Breast epithelium (tissue), 4 donors: ENCODE data around the gene CGNL1. TPM values are rescaled to one million over a fixed set of nuclear protein-coding genes. Genes with fewer than 3 reads are reported as not detected.

ENCODE experiments used
- DNase-seq, 2 donors: peaks; one replicate each; pipeline ENCODE4 v3.0.0-alpha.2; 2019; ENCODE audit warnings: low spot score in 2 of 2
- H3K27ac ChIP-seq, 2 donors: fragments of 200-600 bp; sonication (generic) in 1 of 2; one replicate each; pipeline ENCODE4 v1.5.1; 2016 to 2019; ENCODE audit warnings: mild to moderate bottlenecking in 1 of 2
- H3K27me3 ChIP-seq, 2 donors: fragments of 200-600 bp; sonication (generic) in 1 of 2; one replicate each; pipeline versions ENCODE4 v1.5.1 to v1.6.0; 2017 to 2019; ENCODE audit warnings: control low read depth in 1 of 2, mild to moderate bottlenecking in 1 of 2
- H3K36me3 ChIP-seq: fragments of 200-600 bp; one replicate; pipeline ENCODE4 v1.5.1; 2019
- H3K4me1 ChIP-seq, 2 donors: fragments of 200-600 bp; sonication (generic); one replicate each; pipeline ENCODE4 v1.5.1; 2016 to 2019; ENCODE audit warnings: control low read depth in 1 of 2
- H3K4me3 ChIP-seq, 3 donors: fragments of 200-600 bp; sonication (generic); 1 replicate in 2 of 3; 2 replicates in 1 of 3; pipeline ENCODE4 v1.5.1; 2016 to 2019; ENCODE audit warnings: mild to moderate bottlenecking in 3 of 3, moderate library complexity in 2 of 3
- H3K9me3 ChIP-seq, 2 donors: fragments of 200-600 bp; sonication (generic) in 1 of 2; one replicate each; pipeline ENCODE4 v1.5.1; 2016 to 2019; ENCODE audit warnings: control low read depth in 1 of 2
- POLR2A ChIP-seq: fragments of 450-650 bp; IDR thresholded peaks from one replicate; pipeline ENCODE4 v1.6.1; 2016; ENCODE audit warnings: antibody characterized with exemption, mild to moderate bottlenecking, moderate library complexity
- POLR2AphosphoS5 ChIP-seq, 3 donors: sonication (generic); formaldehyde crosslinking; IDR thresholded peaks; one replicate each; pipeline ENCODE4 v1.6.1; 2017; ENCODE audit warnings: antibody characterized with exemption in 3 of 3
- intact Hi-C: fragments of 100-400 bp; cut with DNase I; formaldehyde crosslinking; loops from one replicate; pipeline ENCODE4 v1.15.1; 2023; ENCODE audit warnings: low total_unique reads
- total RNA-seq, 3 donors: library from RNA; depleted of rRNA; stranded (reverse); fragments of >200 nt; gene quantifications; one replicate each; pipeline ENCODE4 v1.1.0, GENCODE V29; 2016
- TF ChIP-seq, protein P1 (sequence below), 3 donors: fragments of 450-650 bp; IDR thresholded peaks; one replicate each; pipeline ENCODE4 v1.5.1; 2016 to 2017; ENCODE audit warnings: antibody characterized with exemption in 3 of 3, mild to moderate bottlenecking in 3 of 3, moderate library complexity in 3 of 3

The CGNL1 gene
- total RNA-seq, 3 donors from 2014 or later: 5.4 to 24.9 (median 18.4) TPM

DNA sequence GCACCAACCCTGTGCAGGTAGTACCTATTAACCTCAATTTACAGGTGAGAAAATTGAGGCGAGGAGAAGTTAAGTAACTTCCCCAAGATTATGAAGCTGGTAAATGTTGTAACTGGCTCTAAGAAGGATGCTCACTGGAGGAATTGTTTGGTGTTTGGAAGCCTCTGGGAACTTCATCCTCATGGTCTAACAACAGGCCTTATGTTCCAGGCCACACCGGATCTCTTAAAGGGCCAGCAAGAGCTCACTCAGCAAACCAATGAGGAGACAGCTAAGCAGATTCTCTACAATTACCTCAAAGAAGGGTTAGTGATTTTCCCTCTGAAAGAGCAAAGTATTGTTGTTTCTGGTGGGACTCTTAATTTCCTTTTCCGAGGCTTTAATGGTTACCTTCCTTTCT lies 63.9 kb downstream of the CGNL1 start:
- H3K4me3 ChIP-seq: no peak overlapping the region
- H3K27ac ChIP-seq: peak overlapping the region in 1 of 2 donors; percentile 33
- no peaks in the 10 kb centered on the region for H3K4me1 ChIP-seq
- H3K36me3 ChIP-seq: no peaks in the 10 kb centered on the region
- TF ChIP-seq POLR2AphosphoS5 (IDR thresholded peaks at IDR 0.05): no peak
- TF ChIP-seq POLR2A: no peak
- TF ChIP-seq, protein P1, sequence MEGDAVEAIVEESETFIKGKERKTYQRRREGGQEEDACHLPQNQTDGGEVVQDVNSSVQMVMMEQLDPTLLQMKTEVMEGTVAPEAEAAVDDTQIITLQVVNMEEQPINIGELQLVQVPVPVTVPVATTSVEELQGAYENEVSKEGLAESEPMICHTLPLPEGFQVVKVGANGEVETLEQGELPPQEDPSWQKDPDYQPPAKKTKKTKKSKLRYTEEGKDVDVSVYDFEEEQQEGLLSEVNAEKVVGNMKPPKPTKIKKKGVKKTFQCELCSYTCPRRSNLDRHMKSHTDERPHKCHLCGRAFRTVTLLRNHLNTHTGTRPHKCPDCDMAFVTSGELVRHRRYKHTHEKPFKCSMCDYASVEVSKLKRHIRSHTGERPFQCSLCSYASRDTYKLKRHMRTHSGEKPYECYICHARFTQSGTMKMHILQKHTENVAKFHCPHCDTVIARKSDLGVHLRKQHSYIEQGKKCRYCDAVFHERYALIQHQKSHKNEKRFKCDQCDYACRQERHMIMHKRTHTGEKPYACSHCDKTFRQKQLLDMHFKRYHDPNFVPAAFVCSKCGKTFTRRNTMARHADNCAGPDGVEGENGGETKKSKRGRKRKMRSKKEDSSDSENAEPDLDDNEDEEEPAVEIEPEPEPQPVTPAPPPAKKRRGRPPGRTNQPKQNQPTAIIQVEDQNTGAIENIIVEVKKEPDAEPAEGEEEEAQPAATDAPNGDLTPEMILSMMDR (IDR thresholded peaks at IDR 0.05): no peak
- H3K9me3 ChIP-seq: no peaks in the 10 kb centered on the region
- no peak for DNase-seq
- H3K27me3 ChIP-seq: no peaks in the 10 kb centered on the region
- intact Hi-C loops: no loop called here

DNA sequence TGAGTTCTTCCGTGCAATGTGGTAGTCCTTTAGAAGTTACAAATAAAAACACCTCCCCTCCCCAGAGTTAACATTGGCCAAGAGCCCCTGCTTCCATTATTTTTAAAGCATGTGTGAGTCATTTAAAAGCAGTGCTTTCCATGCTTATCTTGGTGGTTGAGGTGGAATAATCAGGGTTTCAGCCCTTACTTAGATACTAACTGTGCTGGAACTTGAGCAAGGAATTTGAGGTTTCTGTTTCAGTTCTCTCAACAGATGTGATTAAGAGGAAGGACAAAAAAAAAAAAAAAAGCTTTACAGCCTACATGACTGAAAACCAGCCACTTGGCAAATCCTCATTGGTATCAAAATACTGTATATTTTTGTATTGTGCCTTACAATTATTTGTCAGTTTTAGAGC lies 64.5 kb downstream of the CGNL1 start:
- Histone ChIP-seq H3K27me3 (no peaks in the 10 kb centered on the region), H3K27ac (peak overlapping the region in 1 of 2 donors; percentile 33), H3K36me3 (no peaks in the 10 kb centered on the region), H3K4me3 (no peak overlapping the region), H3K4me1 (no peaks in the 10 kb centered on the region), H3K9me3 (no peaks in the 10 kb centered on the region)
- intact Hi-C loops: no loop called here
- no peak for DNase-seq
- TF ChIP-seq POLR2A: no peak
- TF ChIP-seq, protein P1 (IDR thresholded peaks at IDR 0.05): no peak
- TF ChIP-seq POLR2AphosphoS5 (IDR thresholded peaks at IDR 0.05): no peak

DNA sequence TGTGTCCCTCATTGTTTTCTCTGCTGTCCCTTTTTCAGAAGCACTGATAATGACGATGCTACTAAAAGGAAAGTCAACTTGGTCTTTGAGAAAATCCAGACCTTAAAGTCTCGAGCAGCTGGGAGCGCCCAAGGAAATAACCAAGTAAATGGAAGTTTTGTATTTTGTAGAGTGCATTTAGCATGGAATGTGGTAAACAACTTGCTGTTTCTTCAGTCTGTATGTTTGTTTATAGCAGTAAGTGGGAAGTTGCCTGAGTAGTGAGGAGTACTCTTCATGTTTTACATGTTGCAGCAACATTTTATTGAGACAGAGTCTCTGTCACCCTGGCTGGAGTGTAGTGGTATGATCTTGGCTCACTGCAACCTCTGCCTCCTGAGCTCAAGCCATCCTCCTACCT lies 66.0 kb downstream of the CGNL1 start:
- H3K4me3 ChIP-seq: no peak overlapping the region
- no peak for TF ChIP-seq POLR2A
- TF ChIP-seq POLR2AphosphoS5 (IDR thresholded peaks at IDR 0.05): no peak
- TF ChIP-seq, protein P1 (IDR thresholded peaks at IDR 0.05): no peak
- H3K36me3 ChIP-seq: no peaks in the 10 kb centered on the region
- DNase-seq: no peak
- H3K27ac ChIP-seq: no peak overlapping the region
- no peaks in the 10 kb centered on the region for H3K27me3 ChIP-seq
- no peaks in the 10 kb centered on the region for H3K4me1 ChIP-seq
- H3K9me3 ChIP-seq: no peaks in the 10 kb centered on the region
- intact Hi-C loops: no loop called here

DNA sequence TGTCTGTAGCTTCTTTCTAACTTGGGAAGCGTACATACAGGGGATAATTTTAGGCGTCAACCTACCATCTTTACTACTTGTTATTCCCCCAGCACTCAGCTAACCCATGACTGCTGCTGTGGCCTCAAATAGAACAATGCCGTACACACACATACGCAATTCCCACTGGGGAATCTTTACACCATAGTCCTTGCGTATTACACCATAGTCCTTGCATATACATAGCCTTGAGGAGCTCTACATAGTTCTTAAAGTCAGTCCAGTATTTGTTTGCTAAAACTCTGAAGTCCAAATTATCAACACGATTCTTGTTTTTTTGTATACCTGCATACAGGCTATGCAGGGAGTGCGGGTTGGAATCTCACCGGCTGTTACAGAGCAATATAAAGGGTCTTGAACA lies 67.2 kb downstream of the CGNL1 start:
- H3K4me3 ChIP-seq: no peak overlapping the region
- no peaks in the 10 kb centered on the region for H3K27me3 ChIP-seq
- no peaks in the 10 kb centered on the region for H3K4me1 ChIP-seq
- no peaks in the 10 kb centered on the region for H3K9me3 ChIP-seq
- intact Hi-C loops: no loop called here
- H3K36me3 ChIP-seq: no peaks in the 10 kb centered on the region
- H3K27ac ChIP-seq: no peak overlapping the region
- TF ChIP-seq, protein P1 (IDR thresholded peaks at IDR 0.05): no peak
- TF ChIP-seq POLR2A (no peak), POLR2AphosphoS5 (IDR thresholded peaks at IDR 0.05) (no peak)
- DNase-seq: no peak

DNA sequence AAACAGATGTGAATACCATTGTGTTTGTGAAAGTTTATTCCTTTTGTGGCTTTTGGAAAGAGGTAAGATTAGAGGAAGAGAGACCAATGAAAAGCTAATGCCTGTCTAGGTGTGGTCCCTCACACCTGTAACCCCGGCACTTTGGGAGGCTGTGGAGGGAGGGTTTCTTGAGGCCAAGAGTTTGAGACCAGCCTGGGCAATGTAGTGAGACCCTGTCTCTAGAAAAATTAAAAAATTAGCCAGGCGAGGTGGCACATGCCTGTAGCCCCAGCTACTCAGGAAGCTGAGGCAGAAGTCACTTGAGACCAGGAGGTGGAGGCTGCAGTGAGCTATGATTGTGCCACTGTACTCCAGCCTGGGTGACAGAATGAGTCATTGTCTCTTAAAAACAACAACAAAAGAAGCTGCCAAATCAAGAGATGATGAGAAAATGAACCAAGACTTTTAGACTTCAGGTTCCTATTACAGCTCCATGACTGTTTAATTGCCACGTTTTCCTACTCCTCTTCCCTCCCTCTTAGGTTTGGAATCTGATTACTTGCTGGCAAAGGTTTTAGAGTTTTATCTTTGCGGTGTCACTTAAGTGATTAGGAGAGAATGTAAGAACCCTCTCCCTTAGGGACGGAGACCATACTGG lies 68.7 kb downstream of the CGNL1 start:
- Histone ChIP-seq H3K36me3 (no peaks in the 10 kb centered on the region), H3K4me1 (no peaks in the 10 kb centered on the region), H3K9me3 (no peaks in the 10 kb centered on the region), H3K27me3 (no peaks in the 10 kb centered on the region), H3K4me3 (no peak overlapping the region), H3K27ac (peak overlapping the region; percentile 38 to 62)
- no peak for DNase-seq
- intact Hi-C loops: no loop called here
- TF ChIP-seq POLR2AphosphoS5 (IDR thresholded peaks at IDR 0.05): no peak
- TF ChIP-seq, protein P1 (IDR thresholded peaks at IDR 0.05): no peak
- no peak for TF ChIP-seq POLR2A
